Measurements from ENCODE around the gene ITK. TPM values are rescaled to one million over a fixed set of nuclear protein-coding genes. Genes with fewer than 3 reads are reported as not detected.

ITK gene
- total and polyA plus RNA-seq, 2 of the 8 experiments (the other 6 are each of a cell fraction or from before 2014, with no cell fraction given): 0.05 TPM; not detected in 1

DNA sequence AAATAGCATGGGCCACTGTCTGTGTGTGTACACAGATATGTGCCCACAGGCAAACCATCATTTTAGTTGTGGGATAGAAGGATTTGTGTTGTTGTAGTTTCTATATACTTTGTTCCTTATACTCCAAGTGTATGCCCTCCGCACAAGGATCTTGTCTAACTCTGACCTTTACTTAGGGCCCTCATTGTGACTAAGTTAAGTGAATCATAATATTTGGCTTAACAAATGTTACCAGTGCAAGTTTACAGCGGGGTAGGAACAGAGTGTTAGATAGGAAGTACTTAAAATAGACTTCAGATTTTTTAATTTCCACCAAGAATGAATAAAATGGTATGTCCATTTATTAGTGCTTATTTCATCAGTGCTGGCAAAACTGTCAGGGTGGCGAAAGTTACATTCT, 55.8 kb downstream of the ITK start:
- no peak overlapping the region for H4K5ac ChIP-seq (ENCODE audit: insufficient read length, low read depth, low read length)
- H3K23me2 ChIP-seq (ENCODE audit: low read depth, low read length): no peaks in the 10 kb centered on the region
- FAIRE-seq (no peak), DNase-seq (ENCODE audit: low read depth in 1 of 2, low spot score in 2 of 2) (no peak)
- H2AK5ac ChIP-seq (ENCODE audit: low read depth, low read length): no peak overlapping the region
- H4K8ac ChIP-seq (ENCODE audit: extremely low read depth, insufficient read depth, low read length): no peak overlapping the region
- no peaks in the 10 kb centered on the region for H4K20me1 ChIP-seq (replicated peaks in 1 of 2; ENCODE audit: control insufficient read depth in 1 of 2, insufficient read depth in 2 of 2, low read length in 2 of 2)
- no peak overlapping the region for H2BK20ac ChIP-seq (ENCODE audit: low read length)
- no peak overlapping the region for H2BK15ac ChIP-seq (ENCODE audit: low read length)
- H3K4ac ChIP-seq (replicated peaks; ENCODE audit: insufficient read length, low read depth, low read length): no peak overlapping the region
- H2BK120ac ChIP-seq (replicated peaks; ENCODE audit: low read depth, low read length): no peak overlapping the region
- H3K23ac ChIP-seq (ENCODE audit: insufficient read length): no peak overlapping the region
- H3K14ac ChIP-seq (ENCODE audit: insufficient read length): no peak overlapping the region
- no peak overlapping the region for H3K18ac ChIP-seq (ENCODE audit: extremely low read depth, low read length)
- H3K79me1 ChIP-seq (ENCODE audit: low read depth, low read length): no peaks in the 10 kb centered on the region
- WGBS, 2 experiments (ENCODE audit: extremely low coverage in 1 of 2, insufficient coverage in 1 of 2, insufficient read length in 1 of 2, insufficient replicate concordance in 2 of 2, low coverage in 1 of 2, low lambda C conversion rate in 2 of 2, missing lambda C conversion rate in 1 of 2): 90% methylated on average over 3 of the region's 3 CpGs; no CpG with 5 or more reads in 1 of the 2 experiments
- H3K4me3 ChIP-seq (ENCODE audit: extremely low read depth in 1 of 4, insufficient read depth in 2 of 4, low read depth in 3 of 4, low read length in 4 of 4): no peak overlapping the region
- H3K36me3 ChIP-seq (ENCODE audit: control insufficient read depth in 2 of 4, insufficient read depth in 4 of 4, low read length in 3 of 4): no peaks in the 10 kb centered on the region
- H2BK5ac ChIP-seq (ENCODE audit: low read depth, low read length): no peak overlapping the region
- CTCF ChIA-PET (ENCODE audit: partially characterized antibody): no interaction called here
- no peak overlapping the region for H2BK12ac ChIP-seq (ENCODE audit: low read depth, low read length)
- H3K56ac ChIP-seq (replicated peaks; ENCODE audit: insufficient read length, low read depth, low read length): no peak overlapping the region
- no peak overlapping the region for H3K27ac ChIP-seq (ENCODE audit: low read depth, low read length)
- no peak overlapping the region for H3K9ac ChIP-seq (replicated peaks in 1 of 4; ENCODE audit: extremely low read depth in 1 of 4, low read depth in 3 of 4, low read length in 3 of 4)
- POLR2A ChIA-PET (ENCODE audit: partially characterized antibody): no interaction called here
- no peaks in the 10 kb centered on the region for H3K79me2 ChIP-seq (ENCODE audit: control insufficient read depth in 1 of 2, insufficient read depth in 2 of 2, low read length in 2 of 2)
- H3K4me1 ChIP-seq (replicated peaks in 1 of 4; ENCODE audit: control insufficient read depth in 3 of 4, insufficient read depth in 4 of 4, low read length in 3 of 4): no peaks in the 10 kb centered on the region; a peak in 1 of 7 replicates
- no peak overlapping the region for H2AFZ ChIP-seq (ENCODE audit: low read length)
- no peak overlapping the region for H4K91ac ChIP-seq (replicated peaks; ENCODE audit: insufficient read length, low read length)
- no peaks in the 10 kb centered on the region for H3K27me3 ChIP-seq (replicated peaks in 1 of 4; ENCODE audit: control insufficient read depth in 3 of 4, extremely low read depth in 1 of 4, insufficient read depth in 3 of 4, low read length in 3 of 4)
- H3K9me3 ChIP-seq (ENCODE audit: insufficient read depth in 2 of 2, low read depth in 1 of 2, low read length in 1 of 2): no peaks in the 10 kb centered on the region
- H3K4me2 ChIP-seq (ENCODE audit: insufficient read depth in 1 of 2, low read depth in 2 of 2, low read length in 2 of 2): no peak overlapping the region
- no peak for TF ChIP-seq TCF12 (IDR thresholded peaks at IDR 0.05; ENCODE audit: low read depth, low read length)

All from H1 (cell line).